Fibroblast of the aortic adventitia (primary cell): Measurements from ENCODE around the gene NIPA2. TPM values are rescaled to one million over a fixed set of nuclear protein-coding genes. Genes with fewer than 3 reads are reported as not detected.

Source experiments
- DNase-seq: peaks from one replicate; pipeline ENCODE4 v3.0.0-alpha.2; 2010; ENCODE audit warnings: low read depth
- H3K4me3 ChIP-seq: 2 replicates; pipeline ENCODE4 v1.5.1; 2011; ENCODE audit warnings: low read depth, mild to moderate bottlenecking, control low read depth, low read length, moderate library complexity
- CTCF ChIP-seq: IDR thresholded peaks from 2 replicates; pipeline ENCODE4 v1.5.1; 2011; ENCODE audit warnings: mild to moderate bottlenecking, low read length, control low read depth, inconsistent platforms; ENCODE audit not compliant: insufficient read depth
- total RNA-seq: library from RNA; depleted of rRNA; stranded (reverse); fragments of >200 nt; gene quantifications from 2 replicates; pipeline ENCODE4 v1.2.3, GENCODE V29; 2012; ENCODE audit warnings: low replicate concordance

Gene NIPA2
- total RNA-seq, 1 donor, result 75.3 TPM

- no peak for TF ChIP-seq CTCF
- peak; percentile 24 for DNase-seq
- H3K4me3 ChIP-seq, result peak overlapping the region; percentile 74
These were observed 705 bp downstream of the NIPA2 start for GRCh38 chr15:22839046-22839695.

GRCh38 chr15:22844421-22845288, 6.2 kb downstream of the NIPA2 start:
- TF ChIP-seq CTCF, result no peak
- DNase-seq, result no peak
- H3K4me3 ChIP-seq, result no peak overlapping the region

GRCh38 chr15:22845289-22845900, 6.9 kb downstream of the NIPA2 start:
- no peak for DNase-seq
- H3K4me3 ChIP-seq, result no peak overlapping the region
- TF ChIP-seq CTCF, result no peak

GRCh38 chr15:22846073-22846472, 7.6 kb downstream of the NIPA2 start:
- no peak overlapping the region for H3K4me3 ChIP-seq
- TF ChIP-seq CTCF, result no peak
- no peak for DNase-seq

- no peak for DNase-seq
- no peak for TF ChIP-seq CTCF
- no peak overlapping the region for H3K4me3 ChIP-seq
These were observed 11.6 kb downstream of the NIPA2 start for GRCh38 chr15:22850055-22850454.

GRCh38 chr15:22851513-22851912, 13.0 kb downstream of the NIPA2 start:
- H3K4me3 ChIP-seq, result no peak overlapping the region
- TF ChIP-seq CTCF, result no peak
- DNase-seq, result no peak
